ENCODE results near the gene GPC3.

GPC3 gene

GRCh38 chrX:133921086-133921485 lies 64.3 kb downstream of the GPC3 start:
- DNase-seq (ENCODE audit: low spot score), result no peak
- TF ChIP-seq, protein P1, sequence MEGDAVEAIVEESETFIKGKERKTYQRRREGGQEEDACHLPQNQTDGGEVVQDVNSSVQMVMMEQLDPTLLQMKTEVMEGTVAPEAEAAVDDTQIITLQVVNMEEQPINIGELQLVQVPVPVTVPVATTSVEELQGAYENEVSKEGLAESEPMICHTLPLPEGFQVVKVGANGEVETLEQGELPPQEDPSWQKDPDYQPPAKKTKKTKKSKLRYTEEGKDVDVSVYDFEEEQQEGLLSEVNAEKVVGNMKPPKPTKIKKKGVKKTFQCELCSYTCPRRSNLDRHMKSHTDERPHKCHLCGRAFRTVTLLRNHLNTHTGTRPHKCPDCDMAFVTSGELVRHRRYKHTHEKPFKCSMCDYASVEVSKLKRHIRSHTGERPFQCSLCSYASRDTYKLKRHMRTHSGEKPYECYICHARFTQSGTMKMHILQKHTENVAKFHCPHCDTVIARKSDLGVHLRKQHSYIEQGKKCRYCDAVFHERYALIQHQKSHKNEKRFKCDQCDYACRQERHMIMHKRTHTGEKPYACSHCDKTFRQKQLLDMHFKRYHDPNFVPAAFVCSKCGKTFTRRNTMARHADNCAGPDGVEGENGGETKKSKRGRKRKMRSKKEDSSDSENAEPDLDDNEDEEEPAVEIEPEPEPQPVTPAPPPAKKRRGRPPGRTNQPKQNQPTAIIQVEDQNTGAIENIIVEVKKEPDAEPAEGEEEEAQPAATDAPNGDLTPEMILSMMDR (IDR thresholded peaks at IDR 0.05; ENCODE audit: extremely low read depth, insufficient read depth, missing control alignments), result no peak
- in situ Hi-C loops (cut with MboI; ENCODE audit: low pct_unique_long_range_greater_than_20kb, low sequenced_read_pairs, unreplicated experiment), result no loop called here

- DNase-seq (ENCODE audit: low spot score), result no peak
- in situ Hi-C loops (cut with MboI; ENCODE audit: low pct_unique_long_range_greater_than_20kb, low sequenced_read_pairs, unreplicated experiment), result no loop called here
- TF ChIP-seq, protein P1 (IDR thresholded peaks at IDR 0.05; ENCODE audit: extremely low read depth, insufficient read depth, missing control alignments), result no peak
Measured at GRCh38 chrX:133918361-133918771, 67.0 kb downstream of the GPC3 start.

- TF ChIP-seq, protein P1 (IDR thresholded peaks at IDR 0.05; ENCODE audit: extremely low read depth, insufficient read depth, missing control alignments), result no peak
- no peak for DNase-seq (ENCODE audit: low spot score)
- in situ Hi-C loops (cut with MboI; ENCODE audit: low pct_unique_long_range_greater_than_20kb, low sequenced_read_pairs, unreplicated experiment), result no loop called here
Measured at GRCh38 chrX:133916984-133917722, 68.2 kb downstream of the GPC3 start.

- in situ Hi-C loops (cut with MboI; ENCODE audit: low pct_unique_long_range_greater_than_20kb, low sequenced_read_pairs, unreplicated experiment), result no loop called here
- no peak for DNase-seq (ENCODE audit: low spot score)
- TF ChIP-seq, protein P1 (IDR thresholded peaks at IDR 0.05; ENCODE audit: extremely low read depth, insufficient read depth, missing control alignments), result no peak
Measured at GRCh38 chrX:133913658-133914388, 71.6 kb downstream of the GPC3 start.

DNA sequence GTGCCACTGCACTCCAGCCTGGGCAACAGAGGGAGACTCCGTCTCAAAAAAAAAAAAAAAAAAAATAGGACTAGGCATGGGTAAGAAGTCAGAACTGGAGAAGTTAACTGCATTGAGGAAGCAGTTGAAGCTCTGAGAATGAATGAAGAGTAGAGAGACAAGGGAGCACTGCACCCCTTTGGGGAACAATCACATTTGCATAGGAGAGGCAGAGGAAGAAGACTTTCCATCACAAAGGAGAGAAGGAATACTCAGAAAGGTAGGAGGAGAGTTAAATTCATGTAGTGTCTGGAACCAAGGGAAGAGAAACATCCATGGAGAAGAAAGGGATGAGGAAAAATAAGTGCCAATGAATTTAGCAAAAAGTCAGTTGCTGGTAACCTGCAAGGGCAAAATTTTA lies 72.4 kb downstream of the GPC3 start:
- TF ChIP-seq, protein P1 (IDR thresholded peaks at IDR 0.05; ENCODE audit: extremely low read depth, insufficient read depth, missing control alignments), result no peak
- in situ Hi-C loops (cut with MboI; ENCODE audit: low pct_unique_long_range_greater_than_20kb, low sequenced_read_pairs, unreplicated experiment), result no loop called here
- no peak for DNase-seq (ENCODE audit: low spot score)

DNA sequence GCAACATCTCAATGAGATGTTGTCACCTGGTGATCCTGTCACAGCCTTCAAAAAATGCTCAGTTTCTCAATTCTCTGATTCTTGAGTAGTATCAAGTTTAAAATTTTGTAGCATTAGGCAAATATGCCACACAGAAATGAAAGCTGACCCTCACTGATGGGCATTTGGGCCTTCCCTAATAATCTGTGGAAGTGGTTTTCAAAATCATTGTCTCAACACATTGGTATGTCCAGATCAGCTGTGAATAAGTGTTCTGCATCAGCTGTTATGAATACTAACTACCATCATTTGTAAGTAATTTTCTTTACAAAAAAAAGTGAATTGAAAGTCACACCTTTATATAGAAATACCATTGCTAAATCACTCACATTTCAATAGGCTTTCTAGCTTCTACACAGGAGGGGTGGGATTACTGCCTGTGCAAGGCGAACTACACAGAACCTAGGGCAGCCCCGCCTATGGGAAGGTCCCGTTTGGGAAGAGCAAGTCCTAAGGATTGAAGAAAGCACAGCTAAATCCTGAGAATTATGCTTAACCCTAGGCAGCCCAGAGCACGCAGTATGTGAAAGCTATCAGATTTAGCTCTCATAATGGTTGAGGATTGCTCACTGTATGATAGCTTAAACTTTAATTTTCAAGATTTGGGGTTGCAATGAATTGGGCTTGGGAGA lies 73.4 kb downstream of the GPC3 start:
- in situ Hi-C loops (cut with MboI; ENCODE audit: low pct_unique_long_range_greater_than_20kb, low sequenced_read_pairs, unreplicated experiment), result no loop called here
- TF ChIP-seq, protein P1 (IDR thresholded peaks at IDR 0.05; ENCODE audit: extremely low read depth, insufficient read depth, missing control alignments), result no peak
- no peak for DNase-seq (ENCODE audit: low spot score)
